Left colon (tissue), 2 donors: ENCODE data around the gene ZCCHC13. TPM values are rescaled to one million over a fixed set of nuclear protein-coding genes. Genes with fewer than 3 reads are reported as not detected.
"Not testable (repeated sequence)": the region's sequence is repeated elsewhere in the genome, so short reads cannot be mapped to it uniquely, and the experiment has no call there.

ENCODE experiments used
- ATAC-seq: fragments of 200-7000 bp; cut with Tn5 transposase; one replicate; pipeline ENCODE4 v1.9.1; 2020; ENCODE audit warnings: mild to moderate bottlenecking, moderate library complexity
- DNase-seq, 2 donors: peaks; one replicate each; pipeline ENCODE4 v3.0.0-alpha.2; 2020
- intact Hi-C, 2 donors: fragments of 100-400 bp; cut with DNase I in 1 of 2; cut with micrococcal nuclease in 1 of 2; formaldehyde crosslinking; loops; one replicate each; pipeline versions ENCODE4 v1.11.2 to v1.14.0; 2022; cut with DNase I, micrococcal nuclease
- long read RNA-seq: library from polyadenylated mRNA; unstranded; transcript quantifications from one replicate; pipeline ENCODE4 v2.0.0, GENCODE V29; 2021
- total RNA-seq, 2 donors: library from RNA; stranded (reverse); fragmentation: NEBNext Ultra II Directional; extraction: Animal tissue kit (Norgen Biotek cat#: 25700); gene quantifications; one replicate each; pipeline ENCODE4 v1.2.1, GENCODE V29; 2021
- donor health status: DM: no; HTN: no; CAD: no.
- donor health status: DM: yes; HTN: yes; CAD: no.

Gene ZCCHC13
- total RNA-seq, result not detected
- long read RNA-seq, result 0 reads

DNA sequence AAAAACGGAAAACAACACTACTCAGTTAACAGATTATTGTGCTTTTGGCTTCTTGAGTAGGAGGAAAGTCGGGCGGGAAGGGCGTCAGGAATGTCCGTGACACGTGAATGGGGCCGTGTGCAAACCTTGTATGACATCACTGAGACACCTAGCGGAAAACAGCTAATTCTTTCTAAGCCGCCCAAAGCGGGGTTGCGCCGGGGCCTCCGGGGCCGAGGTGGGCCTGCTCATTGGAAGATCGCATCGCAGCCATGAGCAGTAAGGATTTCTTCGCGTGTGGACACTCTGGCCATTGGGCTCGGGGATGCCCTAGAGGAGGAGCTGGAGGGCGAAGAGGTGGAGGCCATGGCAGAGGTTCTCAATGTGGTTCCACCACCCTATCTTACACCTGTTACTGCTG lies at the start of gene ZCCHC13:
TSS of gene ZCCHC13 (plus strand) at position 165 of the 400 bp plus-strand sequence. CDS start at position 252, 87 bp downstream.
- intact Hi-C loops, result no loop called here
- no peak for ATAC-seq

DNA sequence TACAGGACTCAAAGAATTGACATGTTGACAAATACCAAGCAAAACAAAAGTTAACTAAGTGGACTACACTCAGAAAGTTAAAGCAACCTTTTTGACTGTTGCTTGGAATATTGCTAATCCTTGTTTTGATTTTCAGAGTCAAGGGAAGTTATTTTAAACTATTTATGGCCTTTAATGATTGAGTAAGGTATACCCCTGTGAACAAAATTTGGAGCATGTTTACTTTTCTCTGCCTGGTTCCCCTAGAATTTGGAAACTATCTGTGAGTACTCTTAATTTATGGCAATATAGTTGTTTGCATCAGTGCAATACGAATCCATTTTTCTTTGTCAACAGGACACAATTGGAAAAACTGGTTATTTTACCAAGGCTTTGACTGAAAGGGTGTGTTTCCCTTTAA lies 45.9 kb upstream of the ZCCHC13 start:
- DNase-seq, ATAC-seq, intact Hi-C loops: not testable (repeated sequence)

More for the DNA sequence above, at the start of gene ZCCHC13:
- DNase-seq, result no peak

- intact Hi-C loops, result no loop called here
- DNase-seq (no peak), ATAC-seq (no peak)
Observed at GRCh38 chrX:74259885-74260491, 44.0 kb upstream of the ZCCHC13 start.

- intact Hi-C loops, result no loop called here
- no peak for ATAC-seq
Observed at GRCh38 chrX:74262452-74263209, 41.3 kb upstream of the ZCCHC13 start.

DNA sequence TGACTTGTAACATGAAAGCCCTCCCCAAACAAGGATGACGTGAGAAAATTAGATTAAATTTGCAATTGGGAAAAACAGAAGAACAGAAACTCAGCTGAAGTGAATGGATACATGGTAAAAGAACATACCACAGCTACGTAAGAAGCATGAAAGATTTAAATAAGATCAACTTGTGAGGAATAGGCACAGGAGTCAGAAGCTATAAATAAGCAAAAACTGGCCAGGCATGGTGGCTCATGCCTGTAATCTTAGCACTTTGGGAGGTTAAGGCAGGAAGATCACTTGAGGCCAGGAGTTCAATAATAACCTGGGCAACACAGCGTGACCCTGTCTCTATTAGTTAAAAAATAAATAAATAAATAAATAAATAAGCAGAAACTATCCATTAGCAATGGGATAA lies 33.6 kb upstream of the ZCCHC13 start:
- intact Hi-C loops, result no loop called here
- no peak for ATAC-seq
- DNase-seq, result no peak

More at GRCh38 chrX:74262452-74263209, 41.3 kb upstream of the ZCCHC13 start:
- no peak for DNase-seq

GRCh38 chrX:74272230-74272629 lies 31.8 kb upstream of the ZCCHC13 start:
- ATAC-seq (no peak), DNase-seq (no peak)
- intact Hi-C loops, result no loop called here

GRCh38 chrX:74274516-74274915 lies 29.5 kb upstream of the ZCCHC13 start:
- DNase-seq (no peak), ATAC-seq (no peak)
- intact Hi-C loops, result no loop called here

GRCh38 chrX:74277320-74277719 lies 26.7 kb upstream of the ZCCHC13 start:
- intact Hi-C loops, result no loop called here
- peak; percentile 72 for ATAC-seq
- no peak for DNase-seq

DNA sequence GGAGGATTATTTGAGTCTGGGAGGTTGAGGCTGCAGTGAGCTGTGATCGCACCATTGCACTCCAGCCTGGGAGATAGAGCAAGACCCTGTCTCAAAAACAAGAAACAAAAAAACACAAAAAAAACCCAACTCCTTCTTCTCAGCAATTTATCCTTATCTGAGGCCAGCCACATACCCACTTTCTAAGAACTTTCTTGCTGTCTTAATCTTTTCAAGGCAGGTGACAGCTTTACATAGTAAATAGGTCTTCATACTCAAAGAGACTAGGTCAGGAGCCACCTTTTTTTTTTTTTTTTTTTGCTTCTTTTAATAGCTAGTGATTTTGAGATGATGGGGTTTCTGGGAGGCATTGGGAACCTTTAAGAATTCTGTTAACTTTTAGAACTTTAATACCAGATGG lies 26.1 kb upstream of the ZCCHC13 start:
- intact Hi-C loops, result no loop called here
- no peak for DNase-seq
- ATAC-seq, result no peak

DNA sequence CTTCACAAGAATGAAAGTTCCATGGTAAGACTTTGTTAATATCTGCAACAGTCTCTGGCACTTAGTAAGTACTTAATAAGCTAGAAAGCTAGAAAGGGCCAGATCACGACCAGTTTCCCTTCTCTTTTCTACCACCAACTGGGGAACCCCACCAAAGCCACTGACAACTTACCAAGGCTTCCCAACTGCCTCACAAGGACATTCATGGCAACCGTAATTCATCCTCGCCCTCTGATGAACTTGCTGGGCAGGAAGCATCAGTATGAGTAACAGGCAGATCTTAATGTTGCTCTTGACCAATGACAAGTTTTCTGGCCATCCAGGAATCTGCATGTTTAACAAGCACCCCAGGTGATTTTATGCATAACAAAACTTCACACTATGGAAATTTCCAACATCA lies 23.2 kb upstream of the ZCCHC13 start:
- no peak for ATAC-seq
- intact Hi-C loops, result no loop called here
- DNase-seq, result no peak

GRCh38 chrX:74284391-74284952 lies 19.5 kb upstream of the ZCCHC13 start:
- intact Hi-C loops, result no loop called here
- DNase-seq (no peak), ATAC-seq (no peak)

GRCh38 chrX:74286950-74287740 lies 16.8 kb upstream of the ZCCHC13 start:
- no peak for ATAC-seq
- no peak for DNase-seq
- intact Hi-C loops, result no loop called here

- ATAC-seq (peak; percentile 31), DNase-seq (no peak)
- intact Hi-C loops, result no loop called here
Observed at GRCh38 chrX:74291577-74291963, 12.4 kb upstream of the ZCCHC13 start.

DNA sequence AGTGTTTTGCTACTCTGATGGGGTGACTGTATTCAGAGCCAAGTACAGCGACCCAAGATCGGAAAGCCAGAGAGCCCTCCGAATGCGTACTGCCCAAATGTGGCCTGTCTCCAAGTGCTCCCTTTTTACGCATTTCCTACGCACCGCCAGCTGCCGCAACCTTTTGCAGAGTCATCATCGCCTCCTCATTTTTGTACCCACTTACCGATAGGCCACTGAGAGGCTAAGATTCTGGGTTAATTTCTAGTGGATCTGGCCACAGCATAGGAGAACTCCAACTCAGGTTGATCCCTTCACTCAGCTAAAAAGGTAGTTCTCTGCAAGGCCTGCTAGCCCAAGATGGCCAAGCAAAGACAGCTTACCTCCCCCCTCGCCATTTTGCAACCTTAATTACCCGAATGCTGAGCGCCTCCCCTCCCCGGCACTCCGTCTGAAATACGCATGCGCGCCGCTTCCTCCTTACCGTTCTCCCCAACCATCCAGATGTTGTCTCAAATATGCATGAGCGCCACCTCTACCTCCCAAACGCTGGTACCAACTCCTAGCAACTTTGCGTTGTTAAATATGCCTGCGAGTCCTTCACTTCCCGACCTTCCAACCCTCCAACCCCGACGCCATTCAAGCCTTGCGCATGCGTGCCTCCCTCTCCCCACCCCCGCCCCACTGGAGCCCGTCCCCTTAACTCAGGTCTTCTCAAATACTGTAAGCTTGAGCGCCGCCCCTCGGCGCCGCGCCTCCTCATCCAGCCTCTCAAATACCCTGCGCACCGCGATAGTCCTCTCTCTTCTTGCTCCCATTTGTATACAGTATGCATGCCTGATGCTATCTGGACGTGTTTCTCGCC lies 11.8 kb upstream of the ZCCHC13 start:
- intact Hi-C loops, result no loop called here
- ATAC-seq (peak; percentile 91), DNase-seq (peak; percentile 88 to 89)

- no peak for DNase-seq
- intact Hi-C loops, result no loop called here
- no peak for ATAC-seq
Observed at GRCh38 chrX:74292808-74293123, 11.2 kb upstream of the ZCCHC13 start.

- DNase-seq, result peak; percentile 77 to 79
Observed at GRCh38 chrX:74293343-74293946, 10.5 kb upstream of the ZCCHC13 start.

GRCh38 chrX:74295101-74295500 lies 8.9 kb upstream of the ZCCHC13 start:
- no peak for ATAC-seq
- intact Hi-C loops, result no loop called here
- DNase-seq, result no peak

More at GRCh38 chrX:74293343-74293946, 10.5 kb upstream of the ZCCHC13 start:
- ATAC-seq, result peak; percentile 71
- intact Hi-C loops, result no loop called here

DNA sequence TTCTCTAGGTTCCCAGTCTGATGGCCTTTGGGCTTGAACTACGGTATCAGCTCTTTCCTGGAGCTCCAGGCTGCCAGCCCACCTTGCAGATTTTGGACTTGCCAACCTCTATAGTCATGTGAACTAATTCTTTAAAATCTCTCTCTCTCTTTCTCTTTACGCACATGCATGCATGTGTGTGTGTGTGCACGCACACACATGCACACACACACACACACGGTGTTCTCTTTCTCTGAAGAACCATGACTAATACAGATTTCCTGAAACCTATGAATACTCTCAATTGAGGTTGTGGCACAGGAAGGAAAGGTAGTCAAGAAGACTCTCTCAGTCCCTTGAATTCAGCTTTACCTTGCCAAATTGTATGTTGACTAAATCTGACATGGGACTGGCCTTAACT lies 6.2 kb upstream of the ZCCHC13 start:
- DNase-seq (no peak), ATAC-seq (no peak)
- intact Hi-C loops, result no loop called here
